Measurements from ENCODE around the gene FNDC3B. TPM values are rescaled to one million over a fixed set of nuclear protein-coding genes. Genes with fewer than 3 reads are reported as not detected.

The FNDC3B gene
- total RNA-seq, 5 donors from 2014 or later (not counting 1 experiment from before 2014, with no cell fraction given) = 18.1 to 46.5 (median 23.5) TPM

DNA sequence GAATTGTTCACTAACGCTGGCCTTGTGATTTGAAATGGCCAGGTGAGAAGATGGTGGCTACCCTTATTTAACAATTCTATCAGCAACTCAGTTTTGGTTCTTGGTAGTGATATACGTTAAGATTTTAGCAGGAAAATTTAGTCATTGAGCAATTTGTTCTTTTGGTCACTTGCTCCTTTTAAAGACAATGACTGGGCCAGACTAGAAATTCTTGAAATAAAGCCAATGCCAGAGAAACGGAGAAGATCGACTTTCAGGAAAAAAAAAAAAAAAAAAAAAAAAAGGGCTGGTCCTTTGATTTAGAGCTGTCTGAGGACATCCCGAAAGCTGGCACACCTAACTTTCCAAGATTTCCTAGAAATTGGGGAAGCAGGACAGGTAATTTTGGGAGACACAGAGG, 178.5 kb downstream of the FNDC3B start:
- no peaks in the 10 kb centered on the region for H3K36me3 ChIP-seq (ENCODE audit: control insufficient read depth in 2 of 2, extremely low read depth in 1 of 2, insufficient read depth in 1 of 2, low read length in 1 of 2)
- no peaks in the 10 kb centered on the region for H3K9me3 ChIP-seq
- ATAC-seq (replicated peaks in 1 of 4) (no peak), DNase-seq (no peak)
- no peaks in the 10 kb centered on the region for H3K27me3 ChIP-seq (replicated peaks in 1 of 2; ENCODE audit: control insufficient read depth in 2 of 2, extremely low read depth in 1 of 2, insufficient read depth in 2 of 2, low read length in 1 of 2)
- no peak overlapping the region for H3K27ac Mint-ChIP-seq
- no peak overlapping the region for H3K4me3 Mint-ChIP-seq
- H3K4me1 Mint-ChIP-seq = peaks cover 27 to 36% (median 31%) of the 10 kb centered on the region in 3 donors
- no peaks in the 10 kb centered on the region for H3K27me3 Mint-ChIP-seq
- no peak overlapping the region for H3K4me3 ChIP-seq (ENCODE audit: control insufficient read depth in 1 of 2, extremely low read depth in 1 of 2, low read length in 1 of 2)
- peaks cover 13% of the 10 kb centered on the region for H3K36me3 Mint-ChIP-seq
- H3K4me1 ChIP-seq (ENCODE audit: control insufficient read depth in 1 of 2, extremely low read depth in 1 of 2, insufficient read depth in 2 of 2, low read length in 2 of 2) = no peaks in the 10 kb centered on the region
- ChIA-PET CTCF (no interaction called here), POLR2A (interaction anchor here (0.6 to 0.7 kb wide), 3 partner anchors 22 to 592 kb away, joined by 3 to 5 read pairs (median 4); no protein-coding TSS in a partner anchor)
- no CpG with 5 or more reads among the region's 5 CpGs for WGBS (ENCODE audit: insufficient coverage)
- H3K9me3 Mint-ChIP-seq = no peaks in the 10 kb centered on the region
- no peak overlapping the region for H3K27ac ChIP-seq (ENCODE audit: low read length)

- Mint-ChIP-seq H3K4me1 (peaks cover 28 to 32% (median 28%) of the 10 kb centered on the region in 3 donors), H3K36me3 (peaks cover 10% of the 10 kb centered on the region), H3K27me3 (no peaks in the 10 kb centered on the region), H3K4me3 (no peak overlapping the region), H3K27ac (peak overlapping the region in 1 of 2 donors; percentile 11), H3K9me3 (no peaks in the 10 kb centered on the region)
- no peak for ATAC-seq (replicated peaks in 1 of 4)
- no peak for DNase-seq
- no peak overlapping the region for H3K27ac ChIP-seq (ENCODE audit: low read length)
- H3K36me3 ChIP-seq (ENCODE audit: control insufficient read depth in 2 of 2, extremely low read depth in 1 of 2, insufficient read depth in 1 of 2, low read length in 1 of 2) = no peaks in the 10 kb centered on the region
- no peaks in the 10 kb centered on the region for H3K9me3 ChIP-seq
- H3K4me1 ChIP-seq (ENCODE audit: control insufficient read depth in 1 of 2, extremely low read depth in 1 of 2, insufficient read depth in 2 of 2, low read length in 2 of 2) = no peaks in the 10 kb centered on the region
- H3K4me3 ChIP-seq (ENCODE audit: control insufficient read depth in 1 of 2, extremely low read depth in 1 of 2, low read length in 1 of 2) = no peak overlapping the region
- CTCF ChIA-PET = interaction anchor here in 1 of 2 donors (0.6 kb wide), 2 partner anchors 21 to 114 kb away, joined by 3 to 7 read pairs; no protein-coding TSS in a partner anchor
- no peaks in the 10 kb centered on the region for H3K27me3 ChIP-seq (replicated peaks in 1 of 2; ENCODE audit: control insufficient read depth in 2 of 2, extremely low read depth in 1 of 2, insufficient read depth in 2 of 2, low read length in 1 of 2)
- POLR2A ChIA-PET = interaction anchor here (0.6 kb wide), 3 partner anchors 177 to 593 kb away, joined by 3 to 4 read pairs (median 3); no protein-coding TSS in a partner anchor
- WGBS (ENCODE audit: insufficient coverage) = 50% methylated on average over 1 of the region's 5 CpGs
These were observed 179.3 kb downstream of the FNDC3B start for GRCh38 chr3:172218350-172219323.

DNA sequence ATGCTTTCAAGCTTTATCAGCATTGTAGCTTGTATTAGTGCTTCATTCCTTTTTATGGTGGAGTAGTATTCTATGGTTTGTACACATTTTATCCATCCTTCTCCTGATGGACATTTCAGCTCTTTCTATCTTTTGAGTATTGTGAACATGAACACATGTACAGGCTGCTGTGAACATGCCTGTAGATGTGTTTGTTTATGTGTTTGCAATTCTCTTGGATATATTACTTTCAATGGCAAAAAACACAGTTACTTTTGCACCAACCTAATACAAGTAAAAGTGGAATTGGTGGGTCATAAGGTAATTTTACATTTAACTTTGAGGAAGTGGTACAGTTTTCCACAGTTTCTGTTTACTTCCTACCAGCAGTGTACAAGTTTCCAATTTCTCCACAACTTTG, 180.4 kb downstream of the FNDC3B start:
- peaks cover 28 to 33% (median 32%) of the 10 kb centered on the region in 3 donors for H3K4me1 Mint-ChIP-seq
- DNase-seq (no peak), ATAC-seq (replicated peaks in 1 of 4) (no peak)
- no peaks in the 10 kb centered on the region for H3K9me3 Mint-ChIP-seq
- Histone ChIP-seq H3K36me3 (ENCODE audit: control insufficient read depth in 2 of 2, extremely low read depth in 1 of 2, insufficient read depth in 1 of 2, low read length in 1 of 2) (no peaks in the 10 kb centered on the region), H3K9me3 (no peaks in the 10 kb centered on the region), H3K4me1 (ENCODE audit: control insufficient read depth in 1 of 2, extremely low read depth in 1 of 2, insufficient read depth in 2 of 2, low read length in 2 of 2) (no peaks in the 10 kb centered on the region), H3K4me3 (ENCODE audit: control insufficient read depth in 1 of 2, extremely low read depth in 1 of 2, low read length in 1 of 2) (no peak overlapping the region), H3K27me3 (replicated peaks in 1 of 2; ENCODE audit: control insufficient read depth in 2 of 2, extremely low read depth in 1 of 2, insufficient read depth in 2 of 2, low read length in 1 of 2) (no peaks in the 10 kb centered on the region), H3K27ac (ENCODE audit: low read length) (no peak overlapping the region)
- CTCF ChIA-PET = interaction anchor here in 1 of 2 donors (0.6 kb wide), 2 partner anchors 20 to 113 kb away, joined by 3 to 7 read pairs; no protein-coding TSS in a partner anchor
- POLR2A ChIA-PET = no interaction called here
- H3K4me3 Mint-ChIP-seq = no peak overlapping the region
- peaks cover 12% of the 10 kb centered on the region for H3K36me3 Mint-ChIP-seq
- H3K27me3 Mint-ChIP-seq = no peaks in the 10 kb centered on the region
- H3K27ac Mint-ChIP-seq = no peak overlapping the region

DNA sequence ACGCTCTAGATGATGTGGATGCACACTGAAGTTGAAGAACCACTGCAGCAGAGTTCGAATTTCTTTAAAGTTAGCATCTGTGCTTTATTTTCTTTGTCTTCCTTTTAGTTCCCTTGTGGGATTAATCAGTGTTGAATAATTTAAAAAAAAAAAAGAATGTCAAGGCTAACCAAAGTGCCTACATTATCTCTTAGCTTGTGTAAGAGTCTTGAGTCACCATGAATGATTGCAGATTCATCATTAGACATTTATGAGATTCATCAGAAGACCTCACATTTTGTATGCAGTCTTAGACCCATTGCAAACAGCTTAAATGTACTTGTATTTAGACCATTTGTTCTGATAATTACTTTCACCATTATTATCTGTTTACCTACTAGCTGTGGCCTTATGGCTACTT, 182.2 kb downstream of the FNDC3B start:
- ChIA-PET POLR2A (no interaction called here), CTCF (no interaction called here)
- Histone ChIP-seq H3K4me3 (ENCODE audit: control insufficient read depth in 1 of 2, extremely low read depth in 1 of 2, low read length in 1 of 2) (no peak overlapping the region), H3K27ac (ENCODE audit: low read length) (no peak overlapping the region), H3K4me1 (ENCODE audit: control insufficient read depth in 1 of 2, extremely low read depth in 1 of 2, insufficient read depth in 2 of 2, low read length in 2 of 2) (no peaks in the 10 kb centered on the region), H3K9me3 (no peaks in the 10 kb centered on the region), H3K36me3 (ENCODE audit: control insufficient read depth in 2 of 2, extremely low read depth in 1 of 2, insufficient read depth in 1 of 2, low read length in 1 of 2) (no peaks in the 10 kb centered on the region), H3K27me3 (replicated peaks in 1 of 2; ENCODE audit: control insufficient read depth in 2 of 2, extremely low read depth in 1 of 2, insufficient read depth in 2 of 2, low read length in 1 of 2) (no peaks in the 10 kb centered on the region)
- no peaks in the 10 kb centered on the region for H3K9me3 Mint-ChIP-seq
- no peaks in the 10 kb centered on the region for H3K27me3 Mint-ChIP-seq
- H3K4me3 Mint-ChIP-seq = no peak overlapping the region
- 82% methylated on average over 2 of the region's 2 CpGs for WGBS (ENCODE audit: insufficient coverage)
- ATAC-seq (replicated peaks in 1 of 4) (no peak), DNase-seq (no peak)
- peaks cover 25 to 29% (median 29%) of the 10 kb centered on the region in 3 donors for H3K4me1 Mint-ChIP-seq
- no peak overlapping the region for H3K27ac Mint-ChIP-seq
- H3K36me3 Mint-ChIP-seq = peaks cover 12% of the 10 kb centered on the region

DNA sequence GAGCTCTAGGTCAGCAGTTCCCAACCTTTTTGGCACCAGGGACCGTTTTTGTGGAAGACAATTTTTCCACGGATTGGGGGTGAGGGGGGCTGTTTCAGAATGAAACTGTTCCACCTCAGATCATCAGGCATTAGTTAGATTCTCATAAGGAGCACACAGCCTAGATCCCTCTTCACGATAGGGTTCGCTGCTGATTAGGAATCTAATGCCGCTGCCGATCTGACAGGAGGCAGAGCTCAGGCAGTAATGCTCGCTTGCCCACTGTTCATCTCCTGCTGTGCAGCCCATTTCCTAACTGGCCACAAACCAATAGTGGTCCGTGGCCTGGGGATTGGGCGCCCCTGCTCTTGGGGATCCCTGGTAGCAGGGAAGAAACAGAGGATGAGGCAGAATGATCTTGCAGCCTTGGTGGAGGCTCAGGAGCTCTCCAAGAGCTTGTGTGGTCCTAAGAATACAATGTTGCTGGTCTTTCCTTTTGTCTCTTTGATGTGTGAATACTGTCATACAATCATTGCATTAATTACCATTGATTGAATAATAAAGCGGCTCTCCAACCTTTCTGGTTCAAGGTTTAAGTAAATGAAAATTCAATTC, 183.2 kb downstream of the FNDC3B start:
- no peak for ATAC-seq (replicated peaks in 1 of 4)
- H3K27ac Mint-ChIP-seq = no peak overlapping the region
- 97% methylated on average over 7 of the region's 10 CpGs for WGBS (ENCODE audit: insufficient coverage)

DNA sequence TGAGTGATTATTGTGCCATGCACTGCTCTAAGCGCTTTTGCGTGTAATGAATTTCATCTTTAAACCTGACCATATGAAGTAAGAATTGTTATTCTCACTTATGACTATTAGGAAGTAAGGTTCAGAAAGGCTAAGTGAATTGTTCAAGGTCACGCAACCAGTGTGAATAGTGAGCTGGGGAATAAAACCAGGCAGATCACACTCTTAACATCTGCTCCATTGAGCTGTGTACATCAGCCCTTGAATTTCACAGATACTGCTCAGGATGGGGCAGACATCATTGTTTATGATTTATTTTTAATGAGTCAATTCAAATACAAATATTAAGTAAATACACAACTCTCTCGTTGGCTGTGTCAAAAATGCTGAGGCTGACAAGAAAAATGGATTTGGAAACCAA, 184.5 kb downstream of the FNDC3B start:
- DNase-seq (no peak), ATAC-seq (replicated peaks in 1 of 4) (no peak)
- Mint-ChIP-seq H3K9me3 (no peaks in the 10 kb centered on the region), H3K4me1 (peaks cover 16 to 24% (median 16%) of the 10 kb centered on the region in 3 donors), H3K27ac (no peak overlapping the region), H3K27me3 (no peaks in the 10 kb centered on the region), H3K4me3 (no peak overlapping the region), H3K36me3 (peaks cover 28% of the 10 kb centered on the region)
- Histone ChIP-seq H3K4me1 (ENCODE audit: control insufficient read depth in 1 of 2, extremely low read depth in 1 of 2, insufficient read depth in 2 of 2, low read length in 2 of 2) (no peaks in the 10 kb centered on the region), H3K27me3 (replicated peaks in 1 of 2; ENCODE audit: control insufficient read depth in 2 of 2, extremely low read depth in 1 of 2, insufficient read depth in 2 of 2, low read length in 1 of 2) (no peaks in the 10 kb centered on the region), H3K9me3 (no peaks in the 10 kb centered on the region), H3K4me3 (ENCODE audit: control insufficient read depth in 1 of 2, extremely low read depth in 1 of 2, low read length in 1 of 2) (no peak overlapping the region), H3K36me3 (ENCODE audit: control insufficient read depth in 2 of 2, extremely low read depth in 1 of 2, insufficient read depth in 1 of 2, low read length in 1 of 2) (no peaks in the 10 kb centered on the region), H3K27ac (ENCODE audit: low read length) (no peak overlapping the region)
- CTCF ChIA-PET = interaction anchor here in 1 of 2 donors (0.6 kb wide), 1 partner anchor 217 kb away, joined by 3 read pairs; no protein-coding TSS in a partner anchor
- 100% methylated on average over 1 of the region's 4 CpGs for WGBS (ENCODE audit: insufficient coverage)
- POLR2A ChIA-PET = interaction anchor here in 1 of 2 donors (0.5 kb wide), 1 partner anchor 394 kb away, joined by 4 read pairs; no protein-coding TSS in a partner anchor

More for the DNA sequence above, 183.2 kb downstream of the FNDC3B start:
- no peak for DNase-seq
- H3K27me3 Mint-ChIP-seq = no peaks in the 10 kb centered on the region
- Histone ChIP-seq H3K4me1 (ENCODE audit: control insufficient read depth in 1 of 2, extremely low read depth in 1 of 2, insufficient read depth in 2 of 2, low read length in 2 of 2) (no peaks in the 10 kb centered on the region), H3K9me3 (no peaks in the 10 kb centered on the region), H3K36me3 (ENCODE audit: control insufficient read depth in 2 of 2, extremely low read depth in 1 of 2, insufficient read depth in 1 of 2, low read length in 1 of 2) (no peaks in the 10 kb centered on the region), H3K27ac (ENCODE audit: low read length) (no peak overlapping the region), H3K4me3 (ENCODE audit: control insufficient read depth in 1 of 2, extremely low read depth in 1 of 2, low read length in 1 of 2) (no peak overlapping the region), H3K27me3 (replicated peaks in 1 of 2; ENCODE audit: control insufficient read depth in 2 of 2, extremely low read depth in 1 of 2, insufficient read depth in 2 of 2, low read length in 1 of 2) (no peaks in the 10 kb centered on the region)
- no peak overlapping the region for H3K4me3 Mint-ChIP-seq
- peaks cover 18% of the 10 kb centered on the region for H3K36me3 Mint-ChIP-seq
- peaks cover 25 to 29% (median 26%) of the 10 kb centered on the region in 3 donors for H3K4me1 Mint-ChIP-seq
- POLR2A ChIA-PET = no interaction called here
- no peaks in the 10 kb centered on the region for H3K9me3 Mint-ChIP-seq
- CTCF ChIA-PET = no interaction called here

Data from T-cell (primary cell).